ENCODE data around the gene LTK.

DNA sequence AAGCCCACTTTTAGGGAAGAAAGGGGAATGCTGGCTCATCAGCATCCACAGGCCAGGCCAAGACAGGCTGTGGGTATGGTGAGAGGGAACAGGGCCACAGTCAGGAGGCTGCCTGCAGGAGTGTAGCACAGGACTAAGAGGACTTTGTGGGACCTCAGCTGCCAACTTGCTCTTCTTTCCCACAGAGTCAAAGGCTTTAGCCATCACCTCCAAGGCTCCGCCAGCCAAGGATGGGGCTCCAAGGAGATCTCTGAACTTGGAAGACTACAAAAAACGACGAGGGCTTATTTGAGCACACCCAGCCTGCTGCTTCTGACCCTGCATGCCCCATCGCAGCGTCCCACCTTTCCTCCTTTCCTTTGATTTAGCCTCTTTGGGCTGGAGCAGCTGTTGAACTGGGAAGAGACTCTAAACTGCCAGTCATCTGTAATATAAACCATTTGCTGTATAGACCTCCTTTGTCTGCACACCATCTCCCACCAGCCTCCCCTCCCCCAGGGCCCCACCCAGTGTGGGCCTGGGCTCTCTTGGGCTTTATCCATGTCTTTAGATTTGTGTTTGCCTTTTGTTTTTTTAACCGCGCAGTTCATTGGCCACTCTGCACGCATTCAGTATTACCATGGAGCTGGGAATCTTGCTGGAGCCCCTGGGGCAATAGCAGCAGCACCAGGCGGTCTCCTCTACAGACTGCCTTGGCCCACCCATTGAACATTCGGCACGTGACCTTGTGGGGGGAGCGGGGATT, 33.1 kb downstream of the LTK start:
- TF ChIP-seq EZH2 (IDR thresholded peaks at IDR 0.05; ENCODE audit: low read depth, low read length, severe bottlenecking) (no peak), NANOG (IDR thresholded peaks at IDR 0.05; ENCODE audit: insufficient read depth, low read depth, low read length, poor library complexity, severe bottlenecking) (no peak), TEAD4 (IDR thresholded peaks at IDR 0.05; ENCODE audit: low read depth, low read length) (no peak), POLR2A (IDR thresholded peaks at IDR 0.05; ENCODE audit: control extremely low read depth in 1 of 2, low read depth in 2 of 2, low read length in 2 of 2) (no peak), TAF1 (IDR thresholded peaks at IDR 0.05; ENCODE audit: low read depth, low read length) (no peak), SIN3A (conservative IDR thresholded peaks at IDR 0.05 in 1 of 2, IDR thresholded peaks at IDR 0.05 in 1 of 2; ENCODE audit: low read depth in 1 of 2, low read length in 2 of 2) (no peak), SP1 (IDR thresholded peaks at IDR 0.05; ENCODE audit: low read depth, low read length) (no peak)
- TF ChIP-seq, protein P1, sequence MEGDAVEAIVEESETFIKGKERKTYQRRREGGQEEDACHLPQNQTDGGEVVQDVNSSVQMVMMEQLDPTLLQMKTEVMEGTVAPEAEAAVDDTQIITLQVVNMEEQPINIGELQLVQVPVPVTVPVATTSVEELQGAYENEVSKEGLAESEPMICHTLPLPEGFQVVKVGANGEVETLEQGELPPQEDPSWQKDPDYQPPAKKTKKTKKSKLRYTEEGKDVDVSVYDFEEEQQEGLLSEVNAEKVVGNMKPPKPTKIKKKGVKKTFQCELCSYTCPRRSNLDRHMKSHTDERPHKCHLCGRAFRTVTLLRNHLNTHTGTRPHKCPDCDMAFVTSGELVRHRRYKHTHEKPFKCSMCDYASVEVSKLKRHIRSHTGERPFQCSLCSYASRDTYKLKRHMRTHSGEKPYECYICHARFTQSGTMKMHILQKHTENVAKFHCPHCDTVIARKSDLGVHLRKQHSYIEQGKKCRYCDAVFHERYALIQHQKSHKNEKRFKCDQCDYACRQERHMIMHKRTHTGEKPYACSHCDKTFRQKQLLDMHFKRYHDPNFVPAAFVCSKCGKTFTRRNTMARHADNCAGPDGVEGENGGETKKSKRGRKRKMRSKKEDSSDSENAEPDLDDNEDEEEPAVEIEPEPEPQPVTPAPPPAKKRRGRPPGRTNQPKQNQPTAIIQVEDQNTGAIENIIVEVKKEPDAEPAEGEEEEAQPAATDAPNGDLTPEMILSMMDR (IDR thresholded peaks at IDR 0.05; ENCODE audit: control extremely low read depth in 1 of 3, insufficient read depth in 1 of 3, low read depth in 1 of 3, low read length in 3 of 3), result no peak

Measured in H1 (cell line).